Colonic mucosa (tissue), 4 donors: ENCODE results near the gene PDE5A. TPM values are rescaled to one million over a fixed set of nuclear protein-coding genes. Genes with fewer than 3 reads are reported as not detected.

Source experiments
- DNase-seq: peaks from one replicate; pipeline ENCODE4 v3.0.0-alpha.2; 2020
- H3K27ac ChIP-seq: fragments of 200-600 bp; one replicate; pipeline ENCODE4 v1.8.0; 2021
- H3K27me3 ChIP-seq: fragments of 200-600 bp; one replicate; pipeline ENCODE4 v1.8.0; 2021
- H3K36me3 ChIP-seq: fragments of 200-600 bp; one replicate; pipeline ENCODE4 v1.8.0; 2021
- H3K4me1 ChIP-seq: fragments of 200-600 bp; one replicate; pipeline ENCODE4 v1.8.0; 2021; ENCODE audit warnings: mild to moderate bottlenecking
- H3K4me3 ChIP-seq: fragments of 200-600 bp; one replicate; pipeline ENCODE4 v1.8.0; 2021
- H3K9ac ChIP-seq, 2 donors: one replicate each; pipeline ENCODE4 v1.7.0; 2013; ENCODE audit warnings: control low read depth in 2 of 2, low read depth in 2 of 2, low read length in 2 of 2
- H3K9me3 ChIP-seq: fragments of 200-600 bp; one replicate; pipeline ENCODE4 v1.8.0; 2021
- CTCF ChIP-seq: fragments of 200-600 bp; IDR thresholded peaks from one replicate; pipeline ENCODE4 v1.8.0; 2022; ENCODE audit warnings: antibody characterized with exemption, mild to moderate bottlenecking
- intact Hi-C: fragments of 100-400 bp; cut with DNase I; formaldehyde crosslinking; loops from one replicate; pipeline ENCODE4 v1.14.1; 2022
- total RNA-seq, 2 donors: library from RNA; stranded (reverse); fragmentation: NEBNext Ultra II Directional in 1 of 2; extraction: Animal tissue kit (Norgen Biotek cat#: 25700) in 1 of 2; gene quantifications; one replicate each; pipeline ENCODE4 v1.2.1, GENCODE V29; 2021
- donor health status: healthy.
- donor health status: DM: no; HTN: no; CAD: no.
- donor health status: DM: no; HTN: no; CAD: no.

Gene PDE5A
- total RNA-seq, 2 donors from 2014 or later, result 17.6 to 42.5 TPM

- Histone ChIP-seq H3K36me3 (no peaks in the 10 kb centered on the region), H3K9ac (no peak overlapping the region), H3K27me3 (no peaks in the 10 kb centered on the region), H3K4me1 (no peaks in the 10 kb centered on the region), H3K27ac (no peak overlapping the region), H3K4me3 (no peak overlapping the region), H3K9me3 (no peaks in the 10 kb centered on the region)
- no peak for TF ChIP-seq CTCF
- intact Hi-C loops, result no loop called here
- DNase-seq, result no peak
Measured at GRCh38 chr4:119655111-119655837, 26.7 kb upstream of the PDE5A start.

GRCh38 chr4:119653990-119654389 is 25.4 kb upstream of the PDE5A start:
- no peak overlapping the region for H3K27ac ChIP-seq
- intact Hi-C loops, result no loop called here
- no peak for TF ChIP-seq CTCF

GRCh38 chr4:119652998-119653397 is 24.4 kb upstream of the PDE5A start:
- TF ChIP-seq CTCF, result no peak
- Histone ChIP-seq H3K27me3 (no peaks in the 10 kb centered on the region), H3K9me3 (no peaks in the 10 kb centered on the region), H3K36me3 (no peaks in the 10 kb centered on the region), H3K4me3 (no peak overlapping the region), H3K4me1 (no peaks in the 10 kb centered on the region), H3K9ac (no peak overlapping the region), H3K27ac (no peak overlapping the region)
- DNase-seq, result no peak
- intact Hi-C loops, result no loop called here

More at GRCh38 chr4:119653990-119654389, 25.4 kb upstream of the PDE5A start:
- no peak overlapping the region for H3K9ac ChIP-seq
- no peaks in the 10 kb centered on the region for H3K27me3 ChIP-seq
- no peak for DNase-seq
- H3K4me1 ChIP-seq, result no peaks in the 10 kb centered on the region
- no peaks in the 10 kb centered on the region for H3K9me3 ChIP-seq
- H3K4me3 ChIP-seq, result no peak overlapping the region
- H3K36me3 ChIP-seq, result no peaks in the 10 kb centered on the region

- H3K36me3 ChIP-seq, result no peaks in the 10 kb centered on the region
- intact Hi-C loops, result no loop called here
- H3K9ac ChIP-seq, result no peak overlapping the region
- no peak overlapping the region for H3K4me3 ChIP-seq
- TF ChIP-seq CTCF, result no peak
- no peaks in the 10 kb centered on the region for H3K9me3 ChIP-seq
- no peaks in the 10 kb centered on the region for H3K27me3 ChIP-seq
- DNase-seq, result no peak
- H3K4me1 ChIP-seq, result no peaks in the 10 kb centered on the region
- H3K27ac ChIP-seq, result no peak overlapping the region
Measured at GRCh38 chr4:119648398-119648797, 19.8 kb upstream of the PDE5A start.

- Histone ChIP-seq H3K4me1 (no peaks in the 10 kb centered on the region), H3K27ac (no peak overlapping the region), H3K36me3 (no peaks in the 10 kb centered on the region), H3K9ac (no peak overlapping the region), H3K9me3 (no peaks in the 10 kb centered on the region), H3K4me3 (no peak overlapping the region), H3K27me3 (no peaks in the 10 kb centered on the region)
- intact Hi-C loops, result no loop called here
- no peak for TF ChIP-seq CTCF
- DNase-seq, result no peak
Measured at GRCh38 chr4:119647558-119647957, 19.0 kb upstream of the PDE5A start.
